ENCODE results near the gene CABCOCO1. TPM values are rescaled to one million over a fixed set of nuclear protein-coding genes. Genes with fewer than 3 reads are reported as not detected.

CABCOCO1 gene
- total and polyA plus RNA-seq, 10 of the 15 experiments (the other 5 are each of a cell fraction or from before 2014, with no cell fraction given): not detected

DNA sequence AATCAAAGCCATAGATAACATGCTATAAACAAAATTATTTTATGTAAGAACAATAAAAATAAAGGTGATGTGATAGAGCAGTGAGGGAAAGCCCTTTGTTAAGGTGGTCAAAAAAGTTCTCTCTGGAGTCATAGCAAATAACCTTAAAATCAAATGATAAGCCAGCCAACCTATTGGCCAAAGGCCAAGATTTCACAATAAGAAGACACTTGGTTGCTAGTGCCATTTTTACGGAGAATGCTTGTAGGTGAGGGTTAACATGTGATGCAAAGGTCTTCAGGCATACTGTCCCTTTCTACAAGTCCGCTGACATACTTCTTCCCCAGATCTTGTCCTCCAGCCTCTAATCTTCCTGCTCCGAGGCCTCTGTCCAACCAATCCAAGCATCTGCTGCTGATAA lies 140.5 kb downstream of the CABCOCO1 start:
- no peak for ATAC-seq
- H4K20me1 ChIP-seq (ENCODE audit: control insufficient read depth, insufficient read depth): no peaks in the 10 kb centered on the region
- no peak overlapping the region for H3K4me3 ChIP-seq
- DNase-seq (ENCODE audit: low read depth, low spot score): no peak
- no peaks in the 10 kb centered on the region for H3K27me3 ChIP-seq (replicated peaks in 1 of 2; ENCODE audit: control insufficient read depth in 2 of 2, insufficient read depth in 2 of 2, low read length in 1 of 2)
- POLR2A ChIA-PET: no interaction called here
- H3K36me3 ChIP-seq (ENCODE audit: control insufficient read depth in 2 of 2, insufficient read depth in 2 of 2, low read length in 1 of 2): no peaks in the 10 kb centered on the region
- H3K79me2 ChIP-seq (ENCODE audit: control insufficient read depth, insufficient read depth, low read length): no peaks in the 10 kb centered on the region
- intact Hi-C loops (cut with micrococcal nuclease; ENCODE audit: unreplicated experiment): no loop called here
- no peak overlapping the region for H3K27ac ChIP-seq (ENCODE audit: control insufficient read depth, insufficient read depth)
- H3K9me3 ChIP-seq (replicated peaks; ENCODE audit: control insufficient read depth, insufficient read depth, low read length): no peaks in the 10 kb centered on the region
- CTCF ChIA-PET: no interaction called here
- RAD21 ChIA-PET (ENCODE audit: unreplicated experiment): no interaction called here
- no peak overlapping the region for H2AFZ ChIP-seq (ENCODE audit: control insufficient read depth, low read depth, low read length)
- no peak for FAIRE-seq
- TF ChIP-seq CHD4 (IDR thresholded peaks at IDR 0.05) (no peak), EP300 (IDR thresholded peaks at IDR 0.05; ENCODE audit: borderline replicate concordance in 1 of 2, control insufficient read depth in 1 of 2, low read depth in 2 of 2, low read length in 2 of 2) (no peak), NR2F1 (conservative IDR thresholded peaks at IDR 0.05) (no peak), MTA3 (IDR thresholded peaks at IDR 0.05; ENCODE audit: borderline replicate concordance, low read length) (no peak), KLF5 (IDR thresholded peaks at IDR 0.05; ENCODE audit: partially characterized antibody) (no peak), JUND (IDR thresholded peaks at IDR 0.05; ENCODE audit: low read depth, low read length) (no peak), TCF3 (IDR thresholded peaks at IDR 0.05; ENCODE audit: borderline replicate concordance, insufficient read depth, low read depth, low read length) (no peak), LARP7 (IDR thresholded peaks at IDR 0.05) (no peak)
- TF ChIP-seq, protein P1, sequence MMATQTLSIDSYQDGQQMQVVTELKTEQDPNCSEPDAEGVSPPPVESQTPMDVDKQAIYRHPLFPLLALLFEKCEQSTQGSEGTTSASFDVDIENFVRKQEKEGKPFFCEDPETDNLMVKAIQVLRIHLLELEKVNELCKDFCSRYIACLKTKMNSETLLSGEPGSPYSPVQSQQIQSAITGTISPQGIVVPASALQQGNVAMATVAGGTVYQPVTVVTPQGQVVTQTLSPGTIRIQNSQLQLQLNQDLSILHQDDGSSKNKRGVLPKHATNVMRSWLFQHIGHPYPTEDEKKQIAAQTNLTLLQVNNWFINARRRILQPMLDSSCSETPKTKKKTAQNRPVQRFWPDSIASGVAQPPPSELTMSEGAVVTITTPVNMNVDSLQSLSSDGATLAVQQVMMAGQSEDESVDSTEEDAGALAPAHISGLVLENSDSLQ (IDR thresholded peaks at IDR 0.05): no peak
- TF ChIP-seq, protein P2, sequence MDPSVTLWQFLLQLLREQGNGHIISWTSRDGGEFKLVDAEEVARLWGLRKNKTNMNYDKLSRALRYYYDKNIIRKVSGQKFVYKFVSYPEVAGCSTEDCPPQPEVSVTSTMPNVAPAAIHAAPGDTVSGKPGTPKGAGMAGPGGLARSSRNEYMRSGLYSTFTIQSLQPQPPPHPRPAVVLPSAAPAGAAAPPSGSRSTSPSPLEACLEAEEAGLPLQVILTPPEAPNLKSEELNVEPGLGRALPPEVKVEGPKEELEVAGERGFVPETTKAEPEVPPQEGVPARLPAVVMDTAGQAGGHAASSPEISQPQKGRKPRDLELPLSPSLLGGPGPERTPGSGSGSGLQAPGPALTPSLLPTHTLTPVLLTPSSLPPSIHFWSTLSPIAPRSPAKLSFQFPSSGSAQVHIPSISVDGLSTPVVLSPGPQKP (IDR thresholded peaks at IDR 0.05; ENCODE audit: low read depth, low read length): no peak
- TF ChIP-seq, protein P3, sequence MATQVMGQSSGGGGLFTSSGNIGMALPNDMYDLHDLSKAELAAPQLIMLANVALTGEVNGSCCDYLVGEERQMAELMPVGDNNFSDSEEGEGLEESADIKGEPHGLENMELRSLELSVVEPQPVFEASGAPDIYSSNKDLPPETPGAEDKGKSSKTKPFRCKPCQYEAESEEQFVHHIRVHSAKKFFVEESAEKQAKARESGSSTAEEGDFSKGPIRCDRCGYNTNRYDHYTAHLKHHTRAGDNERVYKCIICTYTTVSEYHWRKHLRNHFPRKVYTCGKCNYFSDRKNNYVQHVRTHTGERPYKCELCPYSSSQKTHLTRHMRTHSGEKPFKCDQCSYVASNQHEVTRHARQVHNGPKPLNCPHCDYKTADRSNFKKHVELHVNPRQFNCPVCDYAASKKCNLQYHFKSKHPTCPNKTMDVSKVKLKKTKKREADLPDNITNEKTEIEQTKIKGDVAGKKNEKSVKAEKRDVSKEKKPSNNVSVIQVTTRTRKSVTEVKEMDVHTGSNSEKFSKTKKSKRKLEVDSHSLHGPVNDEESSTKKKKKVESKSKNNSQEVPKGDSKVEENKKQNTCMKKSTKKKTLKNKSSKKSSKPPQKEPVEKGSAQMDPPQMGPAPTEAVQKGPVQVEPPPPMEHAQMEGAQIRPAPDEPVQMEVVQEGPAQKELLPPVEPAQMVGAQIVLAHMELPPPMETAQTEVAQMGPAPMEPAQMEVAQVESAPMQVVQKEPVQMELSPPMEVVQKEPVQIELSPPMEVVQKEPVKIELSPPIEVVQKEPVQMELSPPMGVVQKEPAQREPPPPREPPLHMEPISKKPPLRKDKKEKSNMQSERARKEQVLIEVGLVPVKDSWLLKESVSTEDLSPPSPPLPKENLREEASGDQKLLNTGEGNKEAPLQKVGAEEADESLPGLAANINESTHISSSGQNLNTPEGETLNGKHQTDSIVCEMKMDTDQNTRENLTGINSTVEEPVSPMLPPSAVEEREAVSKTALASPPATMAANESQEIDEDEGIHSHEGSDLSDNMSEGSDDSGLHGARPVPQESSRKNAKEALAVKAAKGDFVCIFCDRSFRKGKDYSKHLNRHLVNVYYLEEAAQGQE (IDR thresholded peaks at IDR 0.05; ENCODE audit: low read depth, low read length): no peak
- TF ChIP-seq, protein P4, sequence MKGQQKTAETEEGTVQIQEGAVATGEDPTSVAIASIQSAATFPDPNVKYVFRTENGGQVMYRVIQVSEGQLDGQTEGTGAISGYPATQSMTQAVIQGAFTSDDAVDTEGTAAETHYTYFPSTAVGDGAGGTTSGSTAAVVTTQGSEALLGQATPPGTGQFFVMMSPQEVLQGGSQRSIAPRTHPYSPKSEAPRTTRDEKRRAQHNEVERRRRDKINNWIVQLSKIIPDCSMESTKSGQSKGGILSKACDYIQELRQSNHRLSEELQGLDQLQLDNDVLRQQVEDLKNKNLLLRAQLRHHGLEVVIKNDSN (IDR thresholded peaks at IDR 0.05; ENCODE audit: borderline replicate concordance, extremely low read length, insufficient read depth, low read depth, low read length): no peak
- H3K4me2 ChIP-seq (ENCODE audit: control insufficient read depth, insufficient read depth): no peak overlapping the region
- SMC1A ChIA-PET (ENCODE audit: uncharacterized antibody, unreplicated experiment): no interaction called here
- in situ Hi-C loops (cut with MboI): no loop called here
- no peak overlapping the region for H3K9ac ChIP-seq (ENCODE audit: control insufficient read depth, insufficient read depth, low read length)
- WGBS (ENCODE audit: insufficient coverage, insufficient replicate concordance, low lambda C conversion rate, missing lambda C conversion rate): 22% methylated on average over 3 of the region's 3 CpGs
- no TSS peak for BruUV-seq (replicated peaks)
- H3K4me1 ChIP-seq (ENCODE audit: control insufficient read depth, insufficient read depth, low read length): no peaks in the 10 kb centered on the region
